AG04449 (cell line): Measurements from ENCODE around the gene IL15RA.
A peak's percentile ranks its signal among the peaks of the same experiment; 100 is the strongest.
"Not testable (repeated sequence)": the region's sequence is repeated elsewhere in the genome, so short reads cannot be mapped to it uniquely, and the experiment has no call there.

Experiments used
- CTCF ChIA-PET: fragments of 350-600 bp; formaldehyde crosslinking; extraction: SDS; loops from one replicate; lab custom pipeline; 2021; ENCODE audit warnings: antibody characterized with exemption; lab: Yijun Ruan, JAX
- POLR2A ChIA-PET: fragments of 400-600, 350-600 bp; formaldehyde crosslinking; extraction: SDS; loops from one replicate; lab custom pipeline; 2020; ENCODE audit warnings: antibody characterized with exemption, inconsistent platforms; lab: Yijun Ruan, JAX
- DNase-seq: peaks from one replicate; pipeline ENCODE4 v3.0.0-alpha.2; 2010; ENCODE audit warnings: low read depth, low spot score
- H3K4me3 ChIP-seq: 2 replicates; pipeline ENCODE4 v1.5.1; 2011; ENCODE audit warnings: low read depth, mild to moderate bottlenecking, control low read depth, low read length
- TF ChIP-seq, protein P1 (sequence below): IDR thresholded peaks from one replicate; pipeline ENCODE4 v1.5.1; 2011; ENCODE audit warnings: mild to moderate bottlenecking, moderate library complexity, low read length, control low read depth, inconsistent platforms; ENCODE audit not compliant: insufficient read depth; ENCODE audit errors: missing control alignments

IL15RA gene

DNA sequence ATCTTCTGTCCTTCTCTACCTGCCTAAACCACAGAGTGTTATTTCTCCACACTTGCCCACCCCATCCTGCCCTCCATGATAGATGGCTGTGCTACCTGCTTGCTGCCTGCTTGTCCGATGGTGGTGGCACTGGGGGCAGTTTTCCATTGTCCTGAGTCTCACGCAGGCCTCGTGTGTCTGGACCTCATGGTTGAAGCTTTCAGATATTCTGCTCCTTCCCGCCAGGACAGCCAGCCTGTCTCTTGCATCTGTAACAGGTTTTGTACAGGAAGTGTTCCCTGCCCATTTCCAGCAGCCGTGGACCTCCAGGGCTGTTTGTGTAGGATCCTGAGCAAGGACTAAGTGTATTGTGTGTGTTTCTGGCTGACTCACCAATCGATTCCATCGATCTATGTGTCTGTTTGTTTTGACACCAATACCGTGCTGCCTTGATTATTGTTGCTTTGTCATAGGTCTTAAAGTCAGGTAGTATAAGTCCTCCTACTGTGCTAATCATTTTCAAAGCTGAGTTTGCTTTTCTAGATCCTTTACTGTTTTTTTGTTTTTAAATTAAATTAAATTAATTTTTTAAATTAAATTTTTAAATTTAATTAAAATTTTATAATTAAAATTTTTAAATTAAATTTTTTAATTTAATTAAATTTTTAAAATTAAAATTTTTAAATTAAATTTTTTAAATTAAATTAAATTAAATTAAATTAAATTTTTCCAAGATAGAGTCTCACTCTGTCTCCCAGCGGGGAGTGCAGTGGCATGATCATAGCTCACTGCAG is 8.5 kb downstream of the IL15RA start:
- TF ChIP-seq, protein P1, sequence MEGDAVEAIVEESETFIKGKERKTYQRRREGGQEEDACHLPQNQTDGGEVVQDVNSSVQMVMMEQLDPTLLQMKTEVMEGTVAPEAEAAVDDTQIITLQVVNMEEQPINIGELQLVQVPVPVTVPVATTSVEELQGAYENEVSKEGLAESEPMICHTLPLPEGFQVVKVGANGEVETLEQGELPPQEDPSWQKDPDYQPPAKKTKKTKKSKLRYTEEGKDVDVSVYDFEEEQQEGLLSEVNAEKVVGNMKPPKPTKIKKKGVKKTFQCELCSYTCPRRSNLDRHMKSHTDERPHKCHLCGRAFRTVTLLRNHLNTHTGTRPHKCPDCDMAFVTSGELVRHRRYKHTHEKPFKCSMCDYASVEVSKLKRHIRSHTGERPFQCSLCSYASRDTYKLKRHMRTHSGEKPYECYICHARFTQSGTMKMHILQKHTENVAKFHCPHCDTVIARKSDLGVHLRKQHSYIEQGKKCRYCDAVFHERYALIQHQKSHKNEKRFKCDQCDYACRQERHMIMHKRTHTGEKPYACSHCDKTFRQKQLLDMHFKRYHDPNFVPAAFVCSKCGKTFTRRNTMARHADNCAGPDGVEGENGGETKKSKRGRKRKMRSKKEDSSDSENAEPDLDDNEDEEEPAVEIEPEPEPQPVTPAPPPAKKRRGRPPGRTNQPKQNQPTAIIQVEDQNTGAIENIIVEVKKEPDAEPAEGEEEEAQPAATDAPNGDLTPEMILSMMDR: no peak
- CTCF ChIA-PET: no interaction called here

DNA sequence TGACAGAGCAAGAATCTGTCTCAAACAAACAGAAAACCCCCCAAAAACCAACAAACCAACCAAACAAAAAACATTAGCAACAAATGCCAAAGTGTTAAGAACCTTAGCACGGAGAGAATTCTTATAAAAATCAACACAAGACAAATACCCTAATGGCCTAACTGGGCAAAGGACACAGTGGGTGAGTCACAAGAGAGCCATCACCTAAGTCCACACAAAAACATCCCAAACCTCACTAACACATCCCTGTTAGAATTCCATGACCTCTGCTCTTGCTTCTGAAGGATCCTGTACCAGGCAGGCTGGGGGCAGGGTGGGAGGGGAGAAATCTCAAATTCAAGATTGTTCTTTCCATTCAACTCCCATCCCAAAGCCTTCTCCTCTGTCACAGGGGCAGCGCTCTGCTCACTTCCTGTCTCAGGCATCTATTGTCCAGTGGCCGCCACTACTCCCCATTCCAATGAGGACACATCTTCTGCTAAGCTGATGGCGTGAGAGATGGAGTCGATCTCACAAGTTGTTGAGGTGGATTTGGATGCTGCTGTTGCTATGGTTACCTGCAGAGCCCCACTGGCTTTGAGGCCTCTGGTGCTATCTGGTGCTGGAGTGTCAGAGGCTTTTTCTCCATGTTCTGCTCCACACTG is 9.2 kb downstream of the IL15RA start:
- H3K4me3 ChIP-seq: no peak overlapping the region
- ChIA-PET CTCF (no interaction called here), POLR2A (no interaction called here)
- TF ChIP-seq, protein P1: no peak
- no peak for DNase-seq

More for the DNA sequence above, 8.5 kb downstream of the IL15RA start:
- POLR2A ChIA-PET: no interaction called here
- no peak for DNase-seq
- no peak overlapping the region for H3K4me3 ChIP-seq

DNA sequence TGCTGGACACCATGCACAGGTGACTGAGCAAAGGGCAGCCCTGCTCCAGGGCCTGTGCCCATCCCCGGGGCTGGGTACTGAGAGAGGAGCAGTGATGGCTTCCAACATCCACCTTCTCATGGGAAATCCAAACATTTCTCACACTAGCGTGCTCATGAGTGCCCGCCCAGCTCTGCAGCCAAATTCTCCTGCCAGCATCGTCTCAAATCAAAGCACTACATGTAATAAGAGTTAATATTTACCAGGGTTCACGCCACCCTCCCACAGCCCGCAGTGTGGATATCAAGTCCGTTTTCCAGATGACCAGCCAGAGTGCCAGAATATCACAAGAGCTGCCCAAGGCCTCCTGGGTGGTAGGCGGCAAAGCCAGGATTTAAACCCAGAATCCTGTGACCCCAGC is 12.1 kb downstream of the IL15RA start:
- no peak for DNase-seq
- ChIA-PET CTCF (interaction anchor here (0.9 to 1.2 kb wide), 2 partner anchors 16 to 122 kb away, joined by 3 to 7 read pairs; no protein-coding TSS in a partner anchor), POLR2A (no interaction called here)
- TF ChIP-seq, protein P1: no peak
- no peak overlapping the region for H3K4me3 ChIP-seq

DNA sequence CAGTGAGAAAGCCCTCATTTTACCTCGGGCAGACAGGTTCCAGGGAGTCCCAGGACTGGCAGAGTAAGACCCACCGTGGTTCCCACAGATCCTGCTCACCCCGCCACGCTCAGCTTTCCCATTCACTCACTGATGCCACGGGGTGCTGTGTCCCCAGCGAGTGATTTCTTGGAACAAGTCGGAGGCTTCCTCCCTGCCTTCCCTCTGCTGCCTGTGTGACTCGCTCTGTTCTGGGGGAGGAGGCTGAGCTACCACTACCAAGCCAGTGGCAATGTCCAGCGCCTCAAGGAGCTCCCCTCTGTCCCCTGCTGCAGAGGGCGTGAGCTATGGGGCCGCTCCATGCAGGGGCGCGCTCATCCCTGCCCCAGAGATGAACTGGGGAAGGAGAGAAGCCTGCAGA is 12.6 kb downstream of the IL15RA start:
- ChIA-PET CTCF (interaction anchor here (0.9 to 1.2 kb wide), 2 partner anchors 16 to 122 kb away, joined by 3 to 7 read pairs; no protein-coding TSS in a partner anchor), POLR2A (no interaction called here)
- DNase-seq: no peak
- TF ChIP-seq, protein P1: no peak
- no peak overlapping the region for H3K4me3 ChIP-seq

DNA sequence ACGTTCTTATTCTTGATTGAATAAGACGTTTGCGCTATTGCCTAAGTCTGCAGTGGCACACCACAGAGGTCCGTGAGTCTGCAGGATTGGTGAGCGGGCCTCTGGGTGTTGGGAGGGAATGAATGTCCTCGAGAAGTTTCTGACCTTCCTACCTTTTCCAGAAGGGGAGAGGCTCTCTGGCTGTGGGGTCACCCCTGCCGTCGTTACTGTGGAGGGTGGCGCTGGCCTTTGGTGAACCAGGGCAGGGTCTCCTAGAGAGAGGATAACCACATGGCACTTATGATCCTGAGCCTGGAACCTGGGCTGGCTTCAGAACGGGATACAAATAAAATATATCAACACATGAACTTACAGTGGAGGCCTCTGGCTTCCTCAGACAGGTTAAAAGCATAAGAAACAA is 13.8 kb downstream of the IL15RA start:
- no peak overlapping the region for H3K4me3 ChIP-seq
- no peak for DNase-seq
- ChIA-PET CTCF (interaction anchor here (1.0 kb wide), 1 partner anchor 438 kb away, joined by 4 read pairs; no protein-coding TSS in a partner anchor), POLR2A (no interaction called here)
- TF ChIP-seq, protein P1: no peak

DNA sequence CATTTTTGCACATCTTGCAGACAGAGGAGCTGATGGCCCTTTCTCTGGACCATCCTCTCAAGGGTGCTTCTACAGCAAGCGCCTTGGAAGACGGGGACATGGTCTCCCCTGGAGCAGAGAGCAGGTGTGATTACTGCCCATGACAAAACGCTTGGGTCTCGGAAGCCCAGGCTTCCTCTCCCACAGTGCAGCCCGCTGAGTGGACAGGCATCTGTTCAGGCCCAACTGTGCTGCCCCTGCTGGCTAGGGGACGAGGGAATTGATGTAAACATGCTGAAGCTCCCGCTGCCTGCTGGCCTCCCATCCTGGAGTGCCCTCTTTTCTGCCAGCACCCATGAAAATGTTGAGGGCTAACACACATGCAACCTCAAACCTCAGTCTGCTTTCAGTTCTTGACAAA is 14.3 kb downstream of the IL15RA start:
- no peak for DNase-seq
- TF ChIP-seq, protein P1: peak; percentile 5
- CTCF ChIA-PET: interaction anchor here (1.0 to 2.0 kb wide), 2 partner anchors 14 to 438 kb away, joined by 4 read pairs; partner anchors contain the start of gene IL15RA
- POLR2A ChIA-PET: no interaction called here
- H3K4me3 ChIP-seq: no peak overlapping the region

DNA sequence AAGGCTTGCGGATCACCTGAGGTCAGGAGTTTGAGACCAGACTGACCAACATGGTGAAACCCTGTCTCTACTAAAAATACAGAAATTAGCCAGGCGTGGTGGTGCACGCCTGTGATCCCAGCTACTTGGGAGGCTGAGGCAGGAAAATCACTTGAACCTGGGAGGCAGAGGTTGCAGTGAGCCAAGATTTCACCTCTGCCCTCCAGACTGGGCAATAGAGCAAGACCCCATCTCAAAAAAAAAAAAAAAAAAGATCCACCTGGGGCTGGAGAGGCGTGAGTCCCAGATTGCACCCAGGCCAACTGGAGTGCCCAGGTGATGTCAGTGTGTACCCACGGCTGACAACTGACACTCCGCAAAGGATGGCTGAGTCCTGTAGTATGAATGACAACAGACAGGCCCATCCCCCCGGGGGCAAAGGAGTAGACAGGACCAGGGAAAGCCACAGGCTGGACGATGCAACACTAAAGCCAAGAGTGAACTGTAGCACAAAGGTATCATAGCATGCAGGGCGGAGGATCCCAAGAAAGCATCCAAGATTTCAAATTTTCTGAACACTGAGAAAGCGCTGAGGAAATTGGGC is 14.9 kb downstream of the IL15RA start:
- CTCF ChIA-PET: interaction anchor here (1.0 to 2.0 kb wide), 2 partner anchors 15 to 439 kb away, joined by 4 read pairs; partner anchors contain the start of gene IL15RA
- POLR2A ChIA-PET, DNase-seq, H3K4me3 ChIP-seq: not testable (repeated sequence)
